Measurements from ENCODE around the gene PDSS1. TPM values are rescaled to one million over a fixed set of nuclear protein-coding genes. Genes with fewer than 3 reads are reported as not detected.
"Not testable (repeated sequence)": the region's sequence is repeated elsewhere in the genome, so short reads cannot be mapped to it uniquely, and the experiment has no call there.

Gene PDSS1
- total RNA-seq, 2 donors from 2014 or later, result 1.6 to 9.3 TPM

DNA sequence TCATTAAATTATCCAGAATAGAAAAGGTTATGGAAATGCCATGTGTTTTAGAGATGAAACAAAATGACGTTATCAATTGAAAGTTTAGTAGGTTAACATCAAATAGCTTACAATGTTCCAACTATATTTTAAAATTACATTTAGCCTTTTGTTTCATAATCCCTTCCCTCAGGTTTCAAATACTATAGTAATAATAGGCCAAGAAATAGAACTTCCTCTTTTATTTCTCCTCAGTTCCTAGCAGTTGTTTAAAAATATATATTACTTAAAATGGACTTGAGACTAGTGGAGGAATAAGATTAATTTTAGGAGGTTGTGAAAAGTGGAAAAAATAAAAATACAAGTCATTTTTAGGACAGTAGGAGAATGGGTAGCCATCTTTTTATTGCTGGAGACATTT lies 16.4 kb upstream of the PDSS1 start:
- intact Hi-C loops (cut with DNase I), result no loop called here
- 63 to 66% methylated on average over 1 of the region's 1 CpG for WGBS, 2 donors
- DNase-seq (no peak), ATAC-seq (no peak)
- no peaks in the 10 kb centered on the region for H3K36me3 ChIP-seq (replicated peaks in 1 of 2; ENCODE audit: insufficient read depth in 1 of 2, low read depth in 2 of 2)
- no peaks in the 10 kb centered on the region for H3K9me3 ChIP-seq
- no peaks in the 10 kb centered on the region for H3K4me1 ChIP-seq
- TF ChIP-seq, protein P1, sequence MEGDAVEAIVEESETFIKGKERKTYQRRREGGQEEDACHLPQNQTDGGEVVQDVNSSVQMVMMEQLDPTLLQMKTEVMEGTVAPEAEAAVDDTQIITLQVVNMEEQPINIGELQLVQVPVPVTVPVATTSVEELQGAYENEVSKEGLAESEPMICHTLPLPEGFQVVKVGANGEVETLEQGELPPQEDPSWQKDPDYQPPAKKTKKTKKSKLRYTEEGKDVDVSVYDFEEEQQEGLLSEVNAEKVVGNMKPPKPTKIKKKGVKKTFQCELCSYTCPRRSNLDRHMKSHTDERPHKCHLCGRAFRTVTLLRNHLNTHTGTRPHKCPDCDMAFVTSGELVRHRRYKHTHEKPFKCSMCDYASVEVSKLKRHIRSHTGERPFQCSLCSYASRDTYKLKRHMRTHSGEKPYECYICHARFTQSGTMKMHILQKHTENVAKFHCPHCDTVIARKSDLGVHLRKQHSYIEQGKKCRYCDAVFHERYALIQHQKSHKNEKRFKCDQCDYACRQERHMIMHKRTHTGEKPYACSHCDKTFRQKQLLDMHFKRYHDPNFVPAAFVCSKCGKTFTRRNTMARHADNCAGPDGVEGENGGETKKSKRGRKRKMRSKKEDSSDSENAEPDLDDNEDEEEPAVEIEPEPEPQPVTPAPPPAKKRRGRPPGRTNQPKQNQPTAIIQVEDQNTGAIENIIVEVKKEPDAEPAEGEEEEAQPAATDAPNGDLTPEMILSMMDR (IDR thresholded peaks at IDR 0.05), result no peak
- H3K27ac ChIP-seq, result no peak overlapping the region
- H3K27me3 ChIP-seq, result no peaks in the 10 kb centered on the region
- H3K4me3 ChIP-seq, result no peak overlapping the region

DNA sequence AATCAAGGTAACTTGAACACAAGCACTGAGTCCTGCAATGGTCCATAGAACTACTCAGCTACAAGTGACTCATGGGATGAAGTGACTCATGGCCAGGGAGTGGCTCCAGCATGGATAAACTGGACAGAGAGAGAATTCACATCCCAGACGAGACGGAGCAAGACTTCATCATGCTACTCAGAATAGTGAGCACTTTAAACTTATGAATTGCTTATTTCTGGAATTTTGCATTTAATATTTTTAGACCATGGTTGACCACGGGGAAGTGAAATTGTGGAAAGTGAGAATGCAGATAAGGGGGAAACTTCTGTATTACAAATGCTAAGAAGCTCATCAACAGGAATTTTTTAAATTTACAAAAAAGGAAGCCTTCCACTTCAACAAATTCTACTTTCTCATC lies 15.5 kb upstream of the PDSS1 start:
- H3K4me3 ChIP-seq; intact Hi-C loops (cut with DNase I); H3K36me3 ChIP-seq (replicated peaks in 1 of 2; ENCODE audit: insufficient read depth in 1 of 2, low read depth in 2 of 2); H3K9me3 ChIP-seq; H3K4me1 ChIP-seq; H3K27ac ChIP-seq; DNase-seq; H3K27me3 ChIP-seq; ATAC-seq: not testable (repeated sequence)
- 45 to 46% methylated on average over 3 of the region's 3 CpGs for WGBS, 2 donors

DNA sequence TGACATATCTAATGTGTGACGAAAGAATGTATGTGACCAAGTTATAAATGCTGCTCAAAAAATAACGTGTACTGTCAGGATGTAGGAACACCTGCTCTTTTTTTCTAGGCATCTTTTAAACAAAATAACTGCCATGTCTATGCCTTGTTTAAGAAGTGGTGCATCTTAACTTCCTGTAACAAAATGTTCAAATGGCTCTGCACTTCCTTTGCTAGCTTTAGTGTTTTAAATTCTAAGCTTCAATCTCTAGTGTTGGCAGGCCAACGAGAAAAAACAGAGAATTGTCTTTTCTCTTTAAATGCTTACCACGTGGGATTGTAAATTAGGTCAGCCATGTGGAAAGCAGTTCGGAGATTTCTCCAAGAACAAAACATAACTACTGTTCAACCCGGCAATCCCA lies 14.6 kb upstream of the PDSS1 start:
- Histone ChIP-seq H3K27me3 (no peaks in the 10 kb centered on the region), H3K27ac (no peak overlapping the region), H3K9me3 (no peaks in the 10 kb centered on the region), H3K4me1 (no peaks in the 10 kb centered on the region), H3K36me3 (replicated peaks in 1 of 2; ENCODE audit: insufficient read depth in 1 of 2, low read depth in 2 of 2) (no peaks in the 10 kb centered on the region), H3K4me3 (no peak overlapping the region)
- ATAC-seq, result no peak
- WGBS, 2 donors, result 51% methylated on average over 6 of the region's 6 CpGs
- TF ChIP-seq, protein P1 (IDR thresholded peaks at IDR 0.05), result no peak
- TF ChIP-seq POLR2A (IDR thresholded peaks at IDR 0.05), result no peak
- DNase-seq, result no peak
- intact Hi-C loops (cut with DNase I), result no loop called here

DNA sequence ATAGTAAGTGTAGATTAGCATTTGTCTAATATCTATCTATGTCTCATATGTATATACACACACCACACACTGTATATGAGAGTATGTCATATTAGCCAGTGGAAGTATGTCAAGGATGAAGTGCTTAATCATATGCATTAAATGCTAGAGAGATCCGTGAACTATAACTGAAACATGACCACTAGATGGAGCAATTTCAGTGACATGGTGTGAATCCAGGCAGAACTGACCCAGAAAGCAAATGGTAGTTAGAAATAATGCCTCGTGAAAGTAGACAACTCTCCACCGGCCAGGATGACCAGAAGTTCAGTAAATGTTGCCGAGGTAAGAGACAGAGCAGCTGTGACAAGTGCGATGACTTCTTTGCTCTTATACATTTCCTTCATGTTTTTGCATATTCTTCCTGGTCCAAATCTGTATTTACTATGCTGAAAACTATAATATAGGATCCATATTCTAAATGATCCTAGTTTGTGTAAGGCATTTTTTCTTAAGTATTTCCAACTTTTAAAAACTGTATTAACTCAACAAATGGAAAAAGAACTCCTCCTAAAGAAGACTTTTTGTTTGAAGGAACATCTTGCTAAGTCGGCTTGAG lies 12.7 kb upstream of the PDSS1 start:
- H3K4me3 ChIP-seq; H3K9me3 ChIP-seq; H3K27me3 ChIP-seq; H3K36me3 ChIP-seq (replicated peaks in 1 of 2; ENCODE audit: insufficient read depth in 1 of 2, low read depth in 2 of 2); H3K4me1 ChIP-seq; H3K27ac ChIP-seq; intact Hi-C loops (cut with DNase I): not testable (repeated sequence)
- peak; percentile 77 for ATAC-seq
- 19 to 20% methylated on average over 6 of the region's 6 CpGs for WGBS, 2 donors
- DNase-seq, result peak in 1 of 4 donors; percentile 24
- TF ChIP-seq, protein P1 (IDR thresholded peaks at IDR 0.05), result peak in 6 of 7 experiments; percentile 42 to 56 (median 46)

DNA sequence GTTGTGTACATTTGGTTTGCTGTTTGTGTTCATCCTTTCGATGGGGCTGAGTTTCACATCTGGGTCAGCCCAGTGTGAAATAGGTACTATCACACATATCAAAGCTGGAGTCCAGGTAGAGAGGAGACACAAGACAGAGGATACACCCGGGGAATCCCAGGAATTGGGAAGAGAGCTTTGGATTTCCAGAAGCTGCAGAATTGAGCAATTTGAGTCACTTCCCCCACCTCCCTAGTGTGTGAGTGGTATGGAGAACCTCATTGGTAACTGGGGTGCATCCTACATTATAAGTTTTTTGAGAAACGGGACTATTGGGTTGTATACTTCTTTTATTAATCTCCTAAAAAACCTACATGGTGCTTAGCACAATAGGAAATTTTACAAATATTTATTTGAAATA lies 12.1 kb upstream of the PDSS1 start:
- no peak for ATAC-seq
- intact Hi-C loops (cut with DNase I), result no loop called here
- 62 to 70% methylated on average over 3 of the region's 3 CpGs for WGBS, 2 donors
- no peaks in the 10 kb centered on the region for H3K36me3 ChIP-seq (replicated peaks in 1 of 2; ENCODE audit: insufficient read depth in 1 of 2, low read depth in 2 of 2)
- DNase-seq, result no peak
- TF ChIP-seq POLR2A (IDR thresholded peaks at IDR 0.05), result no peak
- TF ChIP-seq, protein P1 (IDR thresholded peaks at IDR 0.05), result no peak
- no peaks in the 10 kb centered on the region for H3K9me3 ChIP-seq
- no peaks in the 10 kb centered on the region for H3K4me1 ChIP-seq
- no peak overlapping the region for H3K4me3 ChIP-seq
- no peak overlapping the region for H3K27ac ChIP-seq
- no peaks in the 10 kb centered on the region for H3K27me3 ChIP-seq
